IMR-90 (cell line): ENCODE measurements around the gene FRY. TPM values are rescaled to one million over a fixed set of nuclear protein-coding genes. Genes with fewer than 3 reads are reported as not detected.

Experiments
- ATAC-seq: fragments of 200-7000 bp; cut with Tn5 transposase; 2 replicates; pipeline ENCODE4 v1.9.1; 2020; ENCODE audit warnings: low read depth, mild to moderate bottlenecking, moderate library complexity
- BruUV-seq: library from RNA; stranded (reverse); fragments of 400-500 nt; replicated peaks from 2 replicates; lab custom pipeline; 2021; lab: Mats Ljungman, UMichigan
- CTCF ChIA-PET: fragments of 300-600 bp; formaldehyde crosslinking; extraction: SDS; loops from one replicate; lab custom pipeline; 2021; ENCODE audit warnings: antibody characterized with exemption; lab: Yijun Ruan, JAX
- POLR2A ChIA-PET: fragments of 300-600 bp; sonication (Branson Sonifier 250); formaldehyde crosslinking; loops from one replicate; lab custom pipeline; 2022; ENCODE audit warnings: antibody characterized with exemption; ENCODE audit not compliant: unreplicated experiment; lab: Charles Lee
- DNase-seq: peaks from one replicate; pipeline ENCODE4 v3.0.0; 2013
- H2AFZ ChIP-seq: replicated peaks from 2 replicates; pipeline ENCODE3; 2013; ENCODE audit warnings: low read length, mild to moderate bottlenecking; ENCODE audit not compliant: poor library complexity
- H2AK5ac ChIP-seq: 2 replicates; pipeline ENCODE4 v1.6.1; 2013; ENCODE audit warnings: low read depth, low read length, inconsistent platforms
- H2AK9ac ChIP-seq: replicated peaks from 2 replicates; pipeline ENCODE3; 2013; ENCODE audit warnings: mild to moderate bottlenecking, low read depth, low read length, moderate library complexity; ENCODE audit not compliant: poor library complexity
- H2BK120ac ChIP-seq: 2 replicates; pipeline ENCODE4 v1.6.1; 2013; ENCODE audit warnings: low read depth, low read length, inconsistent platforms
- H2BK15ac ChIP-seq: 3 replicates; pipeline ENCODE4 v1.6.1; 2013; ENCODE audit warnings: low read depth, low read length, inconsistent platforms
- H2BK20ac ChIP-seq: 2 replicates; pipeline ENCODE4 v1.6.1; 2013; ENCODE audit warnings: low read depth, mild to moderate bottlenecking, inconsistent platforms, low read length, moderate library complexity
- H2BK5ac ChIP-seq: 2 replicates; pipeline ENCODE4 v1.6.1; 2013; ENCODE audit warnings: mild to moderate bottlenecking, low read depth, low read length, inconsistent platforms; ENCODE audit not compliant: poor library complexity, severe bottlenecking
- H3K14ac ChIP-seq: replicated peaks from 2 replicates; pipeline ENCODE4 v1.6.1; 2013; ENCODE audit warnings: low read depth, low read length, inconsistent platforms
- H3K18ac ChIP-seq: 2 replicates; pipeline ENCODE4 v1.6.1; 2013; ENCODE audit warnings: low read depth, low read length, control low read depth
- H3K23ac ChIP-seq: 2 replicates; pipeline ENCODE4 v1.6.1; 2013; ENCODE audit warnings: low read depth, low read length, inconsistent platforms
- H3K27ac ChIP-seq: 2 replicates; pipeline ENCODE4 v1.5.1; 2013; ENCODE audit warnings: mild to moderate bottlenecking, control low read depth, low read length; ENCODE audit not compliant: insufficient read depth
- H3K27me3 ChIP-seq: 2 replicates; pipeline ENCODE4 v1.6.1; 2013; ENCODE audit warnings: low read length; ENCODE audit not compliant: control insufficient read depth, insufficient read depth
- H3K36me3 ChIP-seq: 2 replicates; pipeline ENCODE4 v1.6.1; 2013; ENCODE audit warnings: low read length, mixed read lengths; ENCODE audit not compliant: control insufficient read depth, insufficient read depth
- H3K4ac ChIP-seq: 2 replicates; pipeline ENCODE4 v1.6.1; 2013; ENCODE audit warnings: low read depth, low read length, inconsistent platforms
- H3K4me1 ChIP-seq: 2 replicates; pipeline ENCODE4 v1.6.1; 2013; ENCODE audit warnings: low read length, mixed read lengths; ENCODE audit not compliant: control insufficient read depth, insufficient read depth
- H3K4me2 ChIP-seq: 2 replicates; pipeline ENCODE4 v1.6.1; 2013; ENCODE audit warnings: low read depth, mild to moderate bottlenecking, control low read depth, low read length, moderate library complexity
- H3K4me3 ChIP-seq: 2 replicates; pipeline ENCODE4 v1.5.1; 2013; ENCODE audit warnings: low read depth, mild to moderate bottlenecking, control low read depth, low read length, moderate library complexity; ENCODE audit not compliant: insufficient read depth
- H3K56ac ChIP-seq: 2 replicates; pipeline ENCODE4 v1.6.1; 2013; ENCODE audit warnings: low read length, inconsistent platforms; ENCODE audit not compliant: insufficient read depth; ENCODE audit errors: extremely low read depth
- H3K79me1 ChIP-seq, 2 experiments: 2 replicates each; pipeline ENCODE4 v1.6.1; 2013; ENCODE audit warnings: low read length in 2 of 2, inconsistent platforms in 1 of 2, low read depth in 1 of 2
- H3K9ac ChIP-seq: 2 replicates; pipeline ENCODE4 v1.6.1; 2013; ENCODE audit warnings: low read depth, low read length, control low read depth
- H3K9me1 ChIP-seq: 2 replicates; pipeline ENCODE4 v1.6.1; 2013; ENCODE audit warnings: low read length, inconsistent platforms; ENCODE audit not compliant: insufficient read depth
- H3K9me3 ChIP-seq: 2 replicates; pipeline ENCODE4 v1.6.1; 2013; ENCODE audit warnings: low read length; ENCODE audit not compliant: control insufficient read depth, insufficient read depth
- H4K20me1 ChIP-seq: 2 replicates; pipeline ENCODE4 v1.6.1; 2013; ENCODE audit warnings: low read length, inconsistent platforms; ENCODE audit not compliant: insufficient read depth
- H4K5ac ChIP-seq: 2 replicates; pipeline ENCODE4 v1.6.1; 2013; ENCODE audit warnings: mild to moderate bottlenecking, low read depth, low read length, control low read depth
- H4K8ac ChIP-seq, 2 experiments: 2 replicates each; pipeline ENCODE4 v1.6.1; 2013; ENCODE audit warnings: low read depth in 2 of 2, low read length in 2 of 2, control low read depth in 1 of 2, inconsistent platforms in 1 of 2
- H4K91ac ChIP-seq: 2 replicates; pipeline ENCODE4 v1.6.1; 2013; ENCODE audit warnings: low read depth, low read length, inconsistent platforms; ENCODE audit not compliant: insufficient read depth
- CEBPB ChIP-seq: IDR thresholded peaks from 2 replicates; pipeline ENCODE4 v1.6.1; 2012; ENCODE audit warnings: low read depth, low read length, improper control_type of control experiment
- FOS ChIP-seq: fragments of 150-350 bp; IDR thresholded peaks from 2 replicates; pipeline ENCODE4 v1.6.1; 2016; ENCODE audit warnings: low read depth, low read length
- MAFK ChIP-seq: IDR thresholded peaks from 2 replicates; pipeline ENCODE4 v1.6.1; 2012; ENCODE audit warnings: low read depth, low read length, improper control_type of control experiment
- MAZ ChIP-seq: IDR thresholded peaks from 2 replicates; pipeline ENCODE4 v1.6.1; 2012; ENCODE audit warnings: low read depth, mild to moderate bottlenecking, low read length, improper control_type of control experiment, moderate library complexity, borderline replicate concordance
- MXI1 ChIP-seq: IDR thresholded peaks from 2 replicates; pipeline ENCODE4 v1.6.1; 2012; ENCODE audit warnings: low read depth, mild to moderate bottlenecking, low read length, moderate library complexity, borderline replicate concordance
- RAD21 ChIP-seq: IDR thresholded peaks from 2 replicates; pipeline ENCODE4 v1.6.1; 2012; ENCODE audit warnings: low read length, improper control_type of control experiment
- RFX5 ChIP-seq: IDR thresholded peaks from 2 replicates; pipeline ENCODE4 v1.8.0; 2012; ENCODE audit warnings: low read depth, mild to moderate bottlenecking, low read length, moderate library complexity
- SMC3 ChIP-seq: fragments of 150-350 bp; IDR thresholded peaks from 2 replicates; pipeline ENCODE4 v1.6.1; 2016; ENCODE audit warnings: low read depth, mild to moderate bottlenecking, antibody characterized with exemption, low read length, moderate library complexity
- WGBS, 2 experiments: methylation state at CpG; one replicate each; pipeline versions ENCODE4 v1.1.5 to v1.1.7; 2013; ENCODE audit warnings: missing lambda C conversion rate in 2 of 2; ENCODE audit not compliant: insufficient read length in 1 of 2; ENCODE audit errors: extremely low coverage in 2 of 2; 5-methylcytosine and 5-hydroxymethylcytosine counted together
- dilution Hi-C: fragments of 300-500 bp; cut with HindIII; formaldehyde crosslinking; loops from one replicate; pipeline ENCODE4 v1.14.3; 2018; ENCODE audit warnings: low sequenced_read_pairs; ENCODE audit not compliant: unreplicated experiment
- in situ Hi-C: fragments of 300-500 bp; cut with MboI; formaldehyde crosslinking; loops from 3 replicates; pipeline ENCODE4 v1.14.3; 2019; ENCODE audit warnings: low sequenced_read_pairs, inconsistent platforms, mixed read lengths
- intact Hi-C: fragments of 100-400 bp; cut with micrococcal nuclease; formaldehyde crosslinking; loops from 2 replicates; pipeline ENCODE4 v1.10.0; 2022
- polyA plus RNA-seq, 3 experiments: library from polyadenylated mRNA; depleted of rRNA; stranded (reverse); fragments of >200 nt; gene quantifications; 2 replicates each; pipeline ENCODE4 v1.2.3, GENCODE V29; 2012; ENCODE audit warnings: low replicate concordance in 1 of 3
- total RNA-seq: library from RNA; depleted of rRNA; stranded (reverse); fragments of >200 nt; gene quantifications from 2 replicates; pipeline ENCODE4 v1.2.3, GENCODE V29; 2012
- TF ChIP-seq, protein P1 (sequence below): conservative IDR thresholded peaks from 2 replicates; pipeline ENCODE4 v1.5.1; 2012; ENCODE audit warnings: mild to moderate bottlenecking, low read depth, low read length, improper control_type of control experiment
- TF ChIP-seq, protein P2 (sequence below): fragments of 150-350 bp; IDR thresholded peaks from 2 replicates; pipeline ENCODE4 v1.6.1; 2016; ENCODE audit warnings: low read depth, mild to moderate bottlenecking, low read length, moderate library complexity, borderline replicate concordance
- TF ChIP-seq, protein P3 (sequence below): fragments of 150-350 bp; IDR thresholded peaks from 2 replicates; pipeline ENCODE4 v1.6.1; 2017; ENCODE audit warnings: mild to moderate bottlenecking, antibody characterized with exemption, low read length, low read depth

Gene FRY
- total and polyA plus RNA-seq, 2 of the 4 experiments (the other 2 are of a cell fraction): 3.0 to 4.8 TPM

DNA sequence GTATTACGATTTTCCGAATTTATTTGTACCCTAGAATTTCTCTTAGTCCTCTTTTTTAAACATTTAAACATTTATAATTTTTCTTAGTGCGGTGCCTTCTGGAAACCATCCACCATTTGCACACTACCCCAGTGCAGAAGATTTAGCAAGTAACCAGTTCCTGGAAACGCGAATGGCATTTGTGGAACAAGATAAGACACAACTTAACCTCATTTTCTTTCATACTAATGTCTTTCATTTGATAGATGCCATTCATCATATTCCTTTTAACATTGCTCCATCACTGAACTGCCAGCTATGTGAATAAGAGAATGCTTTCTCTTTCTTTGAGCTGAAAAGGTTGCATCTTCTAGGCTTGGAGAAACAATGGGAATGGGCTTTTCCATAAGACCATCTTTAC, 6.8 kb downstream of the FRY start:
- 100% methylated on average over 1 of the region's 5 CpGs; no CpG with 5 or more reads in 1 of the 2 experiments for WGBS, 2 experiments
- Histone ChIP-seq H2BK15ac (no peak overlapping the region), H3K27me3 (no peaks in the 10 kb centered on the region), H3K79me1 (peaks cover 6 to 33% of the 10 kb centered on the region in 2 experiments; a peak in 3 of 4 replicates), H3K18ac (peak overlapping the region; percentile 95), H3K9ac (no peak overlapping the region), H4K20me1 (peaks cover 6% of the 10 kb centered on the region; the same call in 1 of the 2 replicates), H2BK5ac (peak overlapping the region; percentile 84), H2BK120ac (no peak overlapping the region), H3K4me2 (peak overlapping the region; percentile 16; the same call in 1 of the 2 replicates), H3K23ac (no peak overlapping the region), H3K14ac (peak overlapping the region; percentile 49), H2AK5ac (no peak overlapping the region), H3K4ac (no peak overlapping the region), H3K56ac (no peak overlapping the region), H3K36me3 (no peaks in the 10 kb centered on the region), H2BK20ac (no peak overlapping the region), H4K8ac (no peak overlapping the region), H3K9me1 (peaks cover 13% of the 10 kb centered on the region), H2AK9ac (no peak overlapping the region), H3K9me3 (no peaks in the 10 kb centered on the region), H3K4me3 (no peak overlapping the region), H4K5ac (peak overlapping the region; percentile 71; the same call in 1 of the 2 replicates), H4K91ac (no peak overlapping the region), H3K27ac (peak overlapping the region; percentile 47; the same call in 1 of the 2 replicates), H3K4me1 (peaks cover 16% of the 10 kb centered on the region), H2AFZ (no peak overlapping the region)
- in situ Hi-C loops (no loop called here), dilution Hi-C loops (no loop called here), intact Hi-C loops (loop anchor here (10.0 kb wide), 1 partner anchor 46 kb away; no protein-coding TSS in a partner anchor)
- ATAC-seq (no peak), DNase-seq (no peak)
- no TSS peak for BruUV-seq
- TF ChIP-seq FOS (no peak), SMC3 (no peak), RFX5 (no peak), MAZ (no peak), RAD21 (no peak), MAFK (no peak), CEBPB (no peak), MXI1 (no peak)
- TF ChIP-seq, protein P1, sequence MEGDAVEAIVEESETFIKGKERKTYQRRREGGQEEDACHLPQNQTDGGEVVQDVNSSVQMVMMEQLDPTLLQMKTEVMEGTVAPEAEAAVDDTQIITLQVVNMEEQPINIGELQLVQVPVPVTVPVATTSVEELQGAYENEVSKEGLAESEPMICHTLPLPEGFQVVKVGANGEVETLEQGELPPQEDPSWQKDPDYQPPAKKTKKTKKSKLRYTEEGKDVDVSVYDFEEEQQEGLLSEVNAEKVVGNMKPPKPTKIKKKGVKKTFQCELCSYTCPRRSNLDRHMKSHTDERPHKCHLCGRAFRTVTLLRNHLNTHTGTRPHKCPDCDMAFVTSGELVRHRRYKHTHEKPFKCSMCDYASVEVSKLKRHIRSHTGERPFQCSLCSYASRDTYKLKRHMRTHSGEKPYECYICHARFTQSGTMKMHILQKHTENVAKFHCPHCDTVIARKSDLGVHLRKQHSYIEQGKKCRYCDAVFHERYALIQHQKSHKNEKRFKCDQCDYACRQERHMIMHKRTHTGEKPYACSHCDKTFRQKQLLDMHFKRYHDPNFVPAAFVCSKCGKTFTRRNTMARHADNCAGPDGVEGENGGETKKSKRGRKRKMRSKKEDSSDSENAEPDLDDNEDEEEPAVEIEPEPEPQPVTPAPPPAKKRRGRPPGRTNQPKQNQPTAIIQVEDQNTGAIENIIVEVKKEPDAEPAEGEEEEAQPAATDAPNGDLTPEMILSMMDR: no peak
- TF ChIP-seq, protein P2, sequence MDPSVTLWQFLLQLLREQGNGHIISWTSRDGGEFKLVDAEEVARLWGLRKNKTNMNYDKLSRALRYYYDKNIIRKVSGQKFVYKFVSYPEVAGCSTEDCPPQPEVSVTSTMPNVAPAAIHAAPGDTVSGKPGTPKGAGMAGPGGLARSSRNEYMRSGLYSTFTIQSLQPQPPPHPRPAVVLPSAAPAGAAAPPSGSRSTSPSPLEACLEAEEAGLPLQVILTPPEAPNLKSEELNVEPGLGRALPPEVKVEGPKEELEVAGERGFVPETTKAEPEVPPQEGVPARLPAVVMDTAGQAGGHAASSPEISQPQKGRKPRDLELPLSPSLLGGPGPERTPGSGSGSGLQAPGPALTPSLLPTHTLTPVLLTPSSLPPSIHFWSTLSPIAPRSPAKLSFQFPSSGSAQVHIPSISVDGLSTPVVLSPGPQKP: no peak
- TF ChIP-seq, protein P3, sequence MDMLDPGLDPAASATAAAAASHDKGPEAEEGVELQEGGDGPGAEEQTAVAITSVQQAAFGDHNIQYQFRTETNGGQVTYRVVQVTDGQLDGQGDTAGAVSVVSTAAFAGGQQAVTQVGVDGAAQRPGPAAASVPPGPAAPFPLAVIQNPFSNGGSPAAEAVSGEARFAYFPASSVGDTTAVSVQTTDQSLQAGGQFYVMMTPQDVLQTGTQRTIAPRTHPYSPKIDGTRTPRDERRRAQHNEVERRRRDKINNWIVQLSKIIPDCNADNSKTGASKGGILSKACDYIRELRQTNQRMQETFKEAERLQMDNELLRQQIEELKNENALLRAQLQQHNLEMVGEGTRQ: no peak
- POLR2A ChIA-PET: interaction anchor here (0.6 kb wide), 1 partner anchor 342 kb away, joined by 4 read pairs; no protein-coding TSS in a partner anchor
- CTCF ChIA-PET: interaction anchor here (0.7 to 0.9 kb wide), 2 partner anchors 27 to 285 kb away, joined by 3 read pairs; no protein-coding TSS in a partner anchor
